Measurements from ENCODE around the gene CDH4.

Gene CDH4

DNA sequence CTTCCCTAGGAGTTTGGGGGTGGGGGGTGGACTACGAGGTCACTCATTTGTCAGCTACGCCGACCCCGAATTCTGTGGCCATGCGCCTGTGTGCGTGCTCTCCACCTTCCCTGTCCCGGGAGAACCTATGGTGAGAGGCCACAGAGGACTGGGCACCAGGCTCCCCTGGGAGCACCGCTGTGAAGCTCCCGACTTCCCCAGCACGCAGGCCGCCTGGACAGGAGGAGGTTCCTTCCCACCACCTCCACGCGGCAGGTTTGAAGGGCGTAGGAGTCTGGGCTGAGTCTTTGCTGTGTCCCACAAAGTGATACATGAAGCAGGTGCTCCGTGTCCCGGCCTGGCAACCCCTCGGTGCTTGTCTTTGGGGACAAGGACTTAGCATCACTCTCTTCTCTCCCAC is 107.2 kb downstream of the CDH4 start:
- no peak for DNase-seq

DNA sequence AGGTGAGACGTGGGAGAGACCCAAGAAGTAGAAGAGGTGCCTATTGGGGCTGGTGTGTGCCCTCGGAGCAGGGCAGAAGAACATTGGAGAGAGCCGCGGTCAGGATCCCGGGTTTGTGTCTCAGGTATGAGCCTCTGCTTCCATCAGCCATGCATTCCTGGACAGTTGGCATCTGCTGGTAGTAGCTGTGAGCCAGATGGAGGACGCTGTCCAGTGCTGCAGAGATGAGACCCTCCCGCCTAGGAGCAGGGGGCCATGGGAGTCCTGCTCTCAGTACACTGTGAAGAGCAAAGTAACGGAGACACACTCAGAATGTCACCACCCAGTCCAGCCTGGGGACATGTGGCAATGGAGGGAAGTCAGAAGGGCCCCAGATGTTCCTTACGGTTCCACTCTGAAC is 108.2 kb downstream of the CDH4 start:
- DNase-seq: no peak

DNA sequence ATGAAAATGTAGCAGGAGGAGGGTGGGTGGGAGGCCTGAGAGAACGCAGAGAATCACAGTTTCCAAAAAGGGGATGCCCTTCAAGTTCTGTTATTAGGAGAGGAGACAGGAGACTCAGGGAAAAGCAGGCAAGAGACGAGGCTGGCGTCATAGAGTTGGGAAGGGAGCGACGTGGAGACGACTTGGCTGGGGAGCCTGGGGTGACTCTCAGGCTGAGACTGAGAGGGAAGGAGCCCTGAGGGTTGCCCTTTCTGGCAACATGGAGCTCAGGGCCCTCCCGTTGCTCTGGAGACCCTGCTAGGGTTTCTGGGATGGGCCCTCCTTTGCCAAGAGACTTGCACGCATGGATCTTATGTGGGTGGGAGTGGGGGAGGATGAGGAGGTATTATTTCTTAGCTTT is 108.9 kb downstream of the CDH4 start:
- DNase-seq: no peak

DNA sequence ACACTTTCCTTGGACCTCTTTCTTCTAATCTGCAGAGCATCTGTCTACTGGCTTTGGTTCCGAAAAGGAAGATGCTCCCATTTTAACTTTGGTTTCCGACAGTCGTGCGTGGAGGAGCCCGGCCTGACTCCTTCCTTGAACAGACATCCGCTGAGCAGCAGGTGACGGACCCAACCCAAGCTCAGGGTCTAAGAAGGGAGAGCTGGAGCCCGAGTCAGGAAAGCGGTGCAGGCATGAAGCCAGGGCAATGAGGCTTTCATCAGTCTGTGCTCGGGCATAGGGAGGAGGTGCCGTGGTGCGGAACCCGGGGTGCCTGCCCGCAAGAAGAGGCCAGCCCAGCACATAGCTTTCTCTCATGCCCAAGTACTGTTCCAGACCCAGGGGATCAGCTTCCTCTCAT is 109.4 kb downstream of the CDH4 start:
- no peak for DNase-seq

DNA sequence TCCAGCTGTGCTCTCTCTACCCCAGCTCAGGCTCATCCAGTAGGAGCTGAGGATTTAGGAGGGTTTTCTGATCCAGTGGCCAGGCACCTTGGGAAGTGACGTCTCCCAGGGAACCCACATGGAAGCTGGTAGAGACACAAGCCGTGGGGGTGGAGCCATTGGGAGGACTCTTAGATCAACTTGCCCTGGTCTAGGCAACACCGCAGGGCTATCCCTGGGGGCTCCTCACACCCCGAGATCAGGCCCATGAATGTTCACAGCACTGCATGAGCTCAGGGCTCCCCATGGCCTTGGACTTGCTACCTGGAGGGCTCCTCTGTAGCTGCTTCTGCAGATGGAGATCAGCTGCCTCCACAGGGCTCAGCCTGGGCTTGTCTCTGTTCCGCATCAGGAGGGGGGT is 112.1 kb downstream of the CDH4 start:
- no peak for DNase-seq

DNA sequence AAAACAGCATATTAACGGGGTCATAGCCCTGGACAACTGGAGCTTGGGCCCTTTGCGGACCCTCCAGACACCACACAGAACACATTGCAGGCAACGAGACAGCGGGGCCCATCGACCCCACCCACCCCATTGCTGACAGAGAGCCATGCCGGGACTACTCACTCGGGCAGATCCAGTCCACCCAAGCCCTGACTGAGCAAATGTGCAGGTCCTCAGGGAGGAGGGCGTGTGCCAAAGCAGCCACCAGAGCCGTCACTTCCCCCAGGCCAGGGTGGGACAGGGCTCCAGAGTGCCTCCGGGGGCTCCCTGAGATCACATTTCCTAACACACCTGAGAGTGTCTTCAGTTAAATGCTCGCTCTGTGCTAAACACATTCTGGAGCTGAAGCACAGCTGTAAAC is 114.9 kb downstream of the CDH4 start:
- DNase-seq: no peak

DNA sequence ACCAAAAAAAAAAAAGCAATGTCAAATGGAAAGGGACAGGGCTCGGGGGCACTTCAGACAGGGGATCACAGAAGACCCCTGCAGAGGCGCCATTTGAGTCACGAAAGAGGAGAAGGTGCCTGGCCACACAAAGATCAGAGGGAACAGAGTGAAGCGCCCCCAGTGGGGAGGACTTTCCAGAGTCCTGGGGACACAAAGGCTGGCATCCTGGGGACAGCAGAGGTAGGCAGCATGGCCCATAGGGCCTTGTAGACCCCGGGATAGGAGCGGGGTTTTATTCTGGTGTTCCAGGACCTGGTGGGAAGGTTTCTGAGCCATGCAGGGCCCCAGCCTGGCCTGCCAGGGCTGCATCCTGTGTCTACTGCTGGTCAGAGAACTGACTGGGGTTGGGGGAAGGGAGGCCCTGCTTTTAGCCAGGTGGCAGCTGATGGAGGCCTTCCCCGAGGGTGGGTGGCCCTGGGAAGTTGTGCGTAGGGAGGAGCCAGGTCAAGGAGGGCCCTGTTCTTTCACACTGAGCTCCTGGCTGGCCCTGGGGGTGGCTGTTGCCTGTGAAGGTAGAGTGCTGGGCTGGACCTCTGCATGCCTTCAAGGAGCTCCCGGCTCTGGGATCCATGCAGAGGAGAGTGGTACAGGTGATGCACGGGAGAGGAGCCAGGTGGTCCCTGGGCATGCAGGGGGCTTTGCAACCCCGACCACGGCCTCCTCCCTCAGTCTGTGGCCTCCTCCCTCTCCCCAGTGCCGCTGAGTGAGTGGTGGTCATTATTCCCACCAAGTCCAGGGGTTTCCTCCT is 117.9 kb downstream of the CDH4 start:
- DNase-seq: no peak

DNA sequence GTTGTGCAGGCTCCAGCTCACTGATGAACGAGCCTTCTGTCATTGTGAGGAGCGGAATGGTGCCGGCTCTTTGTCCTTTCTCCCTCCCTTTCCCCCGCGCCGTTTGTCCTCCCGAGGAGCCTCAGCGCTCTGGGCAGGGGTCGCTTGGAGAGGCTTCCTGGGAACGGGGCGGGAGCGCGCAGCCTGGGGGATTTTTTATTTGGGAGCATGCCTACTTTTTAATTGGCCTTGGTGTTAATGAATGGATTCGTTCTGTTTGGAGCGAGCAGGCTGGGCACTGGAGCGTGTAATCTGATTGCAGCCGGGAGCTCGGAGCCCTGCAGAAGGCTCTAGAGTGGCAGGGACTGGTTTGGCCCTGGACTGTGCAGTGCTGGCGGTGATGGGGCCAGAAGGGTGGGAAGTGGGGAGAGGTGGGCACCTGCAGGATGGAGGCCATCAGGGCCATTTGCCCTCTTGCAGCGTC is 118.8 kb downstream of the CDH4 start:
- no peak for DNase-seq

DNA sequence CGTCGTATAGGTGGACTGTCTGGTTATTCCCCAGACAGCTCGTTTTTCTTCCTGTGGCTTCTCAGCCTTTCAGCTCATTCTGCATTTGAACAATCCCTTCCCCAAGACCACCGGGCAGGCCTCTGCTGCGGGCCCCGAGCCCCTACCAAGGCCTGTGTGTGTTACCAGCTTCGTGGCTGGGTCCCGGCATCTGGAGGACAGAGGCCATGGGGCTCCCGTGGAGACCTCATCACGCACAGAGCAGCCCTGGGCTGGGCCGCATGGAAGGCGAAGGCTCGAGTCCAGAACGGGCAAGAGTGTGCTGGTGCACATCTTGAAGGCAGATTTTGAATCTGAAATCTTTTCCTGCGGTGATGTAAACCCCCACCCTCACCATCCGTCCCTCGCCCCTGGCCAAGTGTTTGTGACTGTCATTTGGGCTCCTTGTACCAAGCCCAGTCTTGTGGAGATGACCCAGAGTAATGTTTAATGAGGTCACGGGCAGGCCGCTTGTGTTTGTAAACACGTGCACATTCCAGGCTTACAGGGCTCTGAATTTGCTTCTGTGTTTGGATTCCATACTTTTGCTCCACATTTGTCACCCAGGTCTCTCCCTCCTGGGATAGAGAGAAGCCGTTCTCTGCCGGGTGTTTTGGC is 119.6 kb downstream of the CDH4 start:
- no peak for DNase-seq

DNA sequence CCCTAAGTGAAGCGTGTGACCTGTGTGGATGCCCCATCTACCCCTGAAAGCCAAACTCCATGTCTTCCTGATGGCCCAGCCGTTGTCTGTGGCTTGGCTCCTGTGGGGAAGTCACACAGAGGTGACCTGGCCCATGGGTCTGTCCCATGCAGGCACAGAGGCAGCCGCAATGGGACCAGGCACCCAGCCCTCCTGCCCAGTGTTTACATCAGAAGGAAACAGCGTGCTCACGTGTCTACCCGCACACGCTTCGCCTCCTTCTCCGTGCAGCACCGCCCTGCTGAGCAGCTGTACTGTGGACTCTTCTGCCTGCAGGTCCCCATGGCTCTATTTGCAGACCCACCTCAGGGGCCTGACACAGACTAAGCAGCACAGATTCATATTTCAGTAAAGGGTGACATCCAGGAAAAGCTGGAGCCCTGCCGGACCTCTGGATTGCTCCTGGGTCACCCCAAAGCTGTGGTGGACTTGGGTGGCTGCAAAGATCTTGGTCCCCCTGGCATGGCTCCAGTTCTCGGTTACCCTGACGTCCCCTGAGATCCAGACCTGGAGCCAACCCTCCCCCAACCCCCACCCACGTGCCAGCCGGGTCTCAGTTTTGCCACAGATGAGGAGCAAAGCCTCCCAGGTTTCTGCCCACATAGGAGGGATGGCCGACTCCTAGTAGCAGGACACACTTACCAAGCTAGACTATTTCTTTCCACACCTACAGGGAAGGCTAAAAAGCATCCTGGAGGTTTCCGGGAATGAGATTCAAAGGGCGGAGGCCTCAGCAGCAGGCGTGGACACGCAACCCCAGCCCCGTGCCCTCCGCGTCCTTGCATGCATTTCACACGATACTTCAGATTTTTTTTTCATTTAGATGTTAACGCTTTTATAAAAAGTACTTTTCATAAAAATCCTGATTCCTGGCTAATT is 120.3 kb downstream of the CDH4 start:
- no peak for DNase-seq

DNA sequence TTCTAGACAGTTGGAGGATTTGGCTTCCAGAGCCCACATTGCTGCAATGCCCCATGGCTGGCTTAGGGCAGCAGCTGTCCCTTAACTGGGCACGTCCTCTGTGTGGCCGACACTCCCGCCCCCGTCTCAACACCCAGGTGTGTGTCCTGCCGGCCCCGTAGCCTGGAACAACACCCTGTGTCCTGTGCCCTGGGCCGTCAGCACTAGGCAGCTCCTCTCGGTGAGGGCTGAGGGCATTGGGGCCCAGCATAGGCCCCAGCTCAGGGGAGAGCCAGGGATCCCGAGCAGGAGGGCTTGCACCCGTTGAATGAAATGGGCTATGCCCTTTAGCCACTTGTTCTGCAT is 121.0 kb downstream of the CDH4 start:
- no peak for DNase-seq

DNA sequence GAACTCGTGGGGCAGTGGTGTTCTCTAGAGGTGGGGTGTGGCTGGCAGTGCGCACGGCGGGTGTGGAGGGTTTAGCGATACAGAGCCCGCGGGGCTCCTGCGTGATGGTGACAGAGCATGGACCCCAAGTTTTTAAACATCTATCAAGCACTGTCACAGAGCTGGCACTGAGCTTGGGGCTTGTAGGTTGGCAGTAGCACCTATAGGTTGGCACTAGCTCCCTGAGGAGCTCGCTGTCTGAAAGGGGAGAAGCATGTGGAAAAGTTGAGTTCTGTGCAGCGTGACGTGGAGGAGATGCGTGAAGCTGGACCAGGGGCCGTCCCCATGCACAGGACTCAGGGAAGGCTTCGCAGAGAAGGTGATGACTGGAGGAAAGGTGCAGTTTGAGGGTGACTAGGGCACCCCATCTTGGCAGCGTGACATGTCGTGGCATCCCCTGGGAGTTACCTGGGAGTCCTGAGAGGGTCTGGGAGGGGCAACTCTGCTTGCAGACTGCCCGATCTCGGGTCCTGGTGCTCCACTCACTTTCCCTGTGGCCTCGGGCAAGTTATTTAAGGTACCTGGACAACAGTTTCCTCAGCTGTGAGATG is 122.0 kb downstream of the CDH4 start:
- no peak for DNase-seq

DNA sequence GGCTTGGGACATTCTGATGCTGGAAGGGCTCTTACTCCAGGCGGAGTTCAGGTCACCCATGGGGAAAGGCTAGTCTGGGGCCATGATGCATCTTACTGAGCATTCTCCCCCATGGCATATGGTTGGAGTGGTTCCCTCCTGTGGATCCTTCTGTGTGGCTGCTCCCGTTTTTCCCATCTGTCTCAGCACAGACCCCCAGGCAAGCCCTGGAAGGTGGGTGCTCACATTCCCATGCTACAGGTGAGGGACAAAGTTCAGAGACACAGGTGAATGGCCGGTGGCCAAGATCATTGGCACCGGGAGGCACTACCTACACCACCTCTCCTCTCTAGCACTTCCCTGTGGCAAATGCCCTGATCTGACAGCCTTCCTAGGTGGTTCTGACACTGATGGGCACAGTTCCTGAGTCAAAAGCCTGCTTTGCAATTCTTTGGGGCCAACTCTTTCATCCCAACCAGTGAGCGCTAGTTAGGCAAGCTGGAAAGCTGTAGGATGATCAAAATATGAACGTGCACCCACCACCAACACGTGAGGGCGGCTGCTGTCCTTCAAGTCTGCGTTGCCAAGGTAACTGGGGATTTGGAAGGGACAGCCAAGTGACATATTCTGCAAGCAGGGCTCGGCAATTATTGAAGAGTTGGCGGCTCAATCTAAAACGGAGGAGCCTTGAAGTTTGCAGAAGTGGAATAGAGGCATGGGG is 124.6 kb downstream of the CDH4 start:
- no peak for DNase-seq

DNA sequence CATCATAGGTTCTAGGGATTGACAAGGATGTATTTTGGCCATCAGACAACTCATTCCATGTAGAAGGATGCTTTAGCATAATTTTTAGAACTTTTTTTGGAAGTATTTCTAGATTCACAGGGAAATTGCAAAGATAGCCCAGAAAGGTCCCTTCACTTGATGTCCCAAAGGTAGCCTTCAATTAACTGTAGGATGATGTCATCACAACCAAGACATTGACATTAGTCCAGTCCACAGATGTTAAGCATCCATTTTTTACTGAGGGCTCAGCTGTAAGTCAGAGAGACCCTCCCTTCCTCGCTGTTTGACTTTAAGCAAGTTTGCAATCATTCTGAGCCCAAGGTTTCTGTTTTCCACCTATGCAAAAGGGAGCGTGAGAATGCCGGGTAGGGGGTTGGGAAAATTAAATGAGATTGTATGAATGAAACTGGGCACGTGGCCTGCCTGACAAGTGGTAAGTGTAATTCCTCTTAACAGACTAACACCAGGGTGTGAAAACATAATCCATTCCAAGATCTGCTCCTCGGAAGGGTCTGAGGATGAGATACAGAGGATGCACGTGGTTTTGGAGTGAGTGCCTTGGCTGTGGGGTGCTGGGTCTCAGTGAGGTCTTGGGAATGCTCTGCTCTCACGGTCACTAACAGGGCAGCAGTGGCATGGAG is 126.8 kb downstream of the CDH4 start:
- no peak for DNase-seq

DNA sequence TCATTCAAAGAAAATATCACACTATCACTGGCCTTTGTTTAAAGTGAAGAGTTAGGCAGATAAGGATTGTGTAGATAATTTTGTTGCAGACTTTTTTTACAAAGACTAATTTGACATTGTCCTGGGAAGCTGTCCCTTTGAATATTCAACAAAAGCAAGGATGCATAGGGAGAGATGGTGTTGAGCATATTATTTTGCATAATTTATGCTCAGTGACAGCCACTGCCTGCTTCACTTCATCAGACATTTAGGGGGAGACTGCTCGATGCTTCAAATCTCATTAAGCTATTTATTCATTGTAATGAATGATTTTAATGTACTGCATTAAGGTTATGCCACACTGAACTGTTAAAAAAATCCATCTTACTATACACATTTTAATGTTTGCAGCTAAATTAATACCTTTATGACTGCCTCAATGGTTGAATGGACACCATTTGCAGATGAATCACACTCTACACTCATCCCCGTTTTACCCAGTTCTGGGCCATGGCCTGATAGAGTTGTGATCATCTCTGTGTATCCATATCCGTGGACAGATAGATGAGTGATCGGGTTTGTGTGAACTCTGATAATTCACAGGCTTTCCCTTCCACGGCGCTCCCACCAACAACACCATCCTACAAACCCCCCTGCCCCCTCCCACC is 128.0 kb downstream of the CDH4 start:
- DNase-seq: no peak

DNA sequence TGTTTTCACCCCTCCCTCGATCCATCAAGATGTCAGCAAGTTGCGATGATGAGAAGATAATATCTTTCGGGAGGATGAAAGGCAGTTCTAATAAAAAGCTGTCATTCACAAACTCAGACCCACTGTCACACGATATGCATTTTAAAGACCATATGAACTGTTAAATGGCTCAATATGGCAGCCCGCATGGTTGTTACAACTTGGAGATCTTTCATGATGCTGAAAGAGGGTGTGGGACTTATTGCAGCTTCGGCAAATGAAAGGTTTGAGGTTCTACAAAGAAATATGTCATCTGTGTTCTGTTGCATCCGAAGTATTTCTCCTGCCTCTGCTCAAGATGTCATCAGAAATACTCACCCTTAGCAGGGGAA is 128.5 kb downstream of the CDH4 start:
- DNase-seq: no peak

DNA sequence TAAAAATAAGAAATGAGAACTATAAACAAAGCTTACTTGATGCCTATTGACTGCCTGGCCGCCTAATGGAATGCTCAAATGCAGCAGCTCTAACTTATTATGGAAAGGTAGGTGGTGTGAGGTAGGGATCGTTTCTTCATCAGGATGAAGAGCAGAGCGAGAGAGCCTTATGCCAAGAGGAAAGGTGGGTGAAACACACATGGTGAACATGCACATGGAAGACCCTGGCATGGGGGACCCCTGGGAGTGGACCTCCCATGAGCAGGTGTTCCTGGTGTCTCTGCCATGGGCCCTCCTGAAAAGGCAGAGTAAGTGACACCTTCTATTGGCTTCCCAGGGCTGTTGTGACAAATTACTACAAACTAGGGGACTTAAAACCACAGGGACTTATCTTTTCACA is 130.1 kb downstream of the CDH4 start:
- DNase-seq: no peak

DNA sequence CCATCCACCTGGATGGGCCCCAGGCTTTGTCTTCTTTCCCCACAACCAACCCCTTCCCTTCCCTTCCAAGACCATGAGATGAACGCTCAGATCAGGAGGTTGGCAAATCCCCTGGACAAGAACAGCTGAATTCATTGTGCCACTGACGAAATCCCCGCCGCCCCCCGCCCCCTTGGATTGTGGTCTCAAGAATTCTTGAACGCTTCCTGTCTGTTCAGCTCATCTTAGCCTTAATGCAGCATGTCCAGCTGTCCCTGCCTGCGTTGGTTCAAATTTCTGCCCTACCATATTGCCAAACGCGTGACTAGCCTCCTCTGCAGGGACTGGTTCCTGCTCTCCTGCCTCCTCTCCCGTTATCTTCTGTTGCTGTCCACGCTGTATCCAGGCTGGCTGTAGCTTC is 133.2 kb downstream of the CDH4 start:
- no peak for DNase-seq

DNA sequence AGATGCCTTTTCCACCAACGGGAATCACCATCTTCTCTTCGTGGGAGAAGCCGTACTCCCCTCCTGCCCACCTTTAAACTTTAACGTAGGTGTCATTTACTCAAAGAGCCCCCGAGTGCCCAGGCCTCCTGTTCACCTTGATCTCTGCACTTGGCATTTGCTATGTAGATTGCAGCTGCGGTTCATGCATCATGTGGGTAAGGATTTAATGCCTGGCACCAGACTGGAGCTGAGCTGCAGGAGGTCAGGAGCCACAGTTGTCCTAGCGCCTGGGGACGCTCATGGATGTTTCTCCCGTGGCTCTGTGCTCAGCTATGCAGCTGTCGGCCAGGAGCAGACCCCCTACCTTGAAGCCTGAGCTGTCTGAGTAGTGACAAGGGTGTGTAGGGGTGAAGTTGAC is 133.7 kb downstream of the CDH4 start:
- DNase-seq: no peak

DNA sequence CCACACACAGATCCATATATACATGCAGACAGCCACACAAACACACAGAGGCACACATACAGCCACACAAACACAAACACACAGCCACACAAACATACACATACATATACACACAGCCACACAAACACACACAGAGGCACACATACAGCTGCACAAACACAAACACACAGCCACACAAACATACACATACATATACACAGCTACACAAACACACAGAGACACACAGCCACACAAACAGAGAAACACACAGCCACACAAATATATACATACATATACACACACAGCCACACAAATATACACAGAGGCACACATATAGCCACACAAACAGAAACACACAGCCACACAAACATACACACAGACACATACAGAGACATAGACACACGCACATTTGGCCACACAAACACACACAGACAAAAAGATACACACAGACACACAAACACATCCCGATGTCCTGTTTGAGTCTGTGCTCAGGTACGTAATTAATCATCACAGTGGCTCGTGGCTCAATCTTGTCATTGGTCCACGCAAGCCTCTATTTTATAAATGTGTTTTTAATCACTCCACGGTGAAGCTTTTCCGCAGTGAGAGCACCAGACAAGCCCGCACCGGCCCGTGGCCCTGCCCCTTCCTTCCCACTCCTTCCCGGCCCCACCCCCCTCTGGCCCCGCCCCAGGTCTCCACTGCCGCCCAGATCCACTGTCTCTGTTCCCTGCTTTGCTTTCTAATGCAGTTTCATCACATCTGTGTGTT is 135.3 kb downstream of the CDH4 start:
- peak; percentile 36 for DNase-seq

DNA sequence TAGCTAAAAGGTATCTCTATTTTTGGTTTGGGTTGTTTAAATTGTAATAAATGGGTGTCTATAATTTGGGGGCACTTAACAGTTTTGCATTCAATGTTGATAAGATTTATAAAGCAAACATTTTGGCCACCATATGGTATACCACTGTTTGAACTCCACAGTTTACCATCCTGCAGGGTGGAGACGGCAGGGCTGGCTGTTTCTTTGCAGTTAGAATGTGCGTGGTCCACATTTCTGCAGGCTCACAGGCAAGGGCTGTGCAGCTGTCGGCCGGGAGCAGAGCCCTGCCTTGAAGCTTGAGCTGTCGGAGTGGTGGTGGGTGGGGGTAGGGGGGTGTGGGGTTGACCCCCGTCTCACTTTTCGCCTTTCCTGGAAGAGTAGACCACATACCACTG is 135.9 kb downstream of the CDH4 start:
- DNase-seq: no peak

Measured in fibroblast of skin of scalp (primary cell).